ENCODE results near the gene PBX3. TPM values are rescaled to one million over a fixed set of nuclear protein-coding genes. Genes with fewer than 3 reads are reported as not detected.

PBX3 gene
- total RNA-seq, 2 experiments from 2014 or later = 25.3 to 30.8 TPM

DNA sequence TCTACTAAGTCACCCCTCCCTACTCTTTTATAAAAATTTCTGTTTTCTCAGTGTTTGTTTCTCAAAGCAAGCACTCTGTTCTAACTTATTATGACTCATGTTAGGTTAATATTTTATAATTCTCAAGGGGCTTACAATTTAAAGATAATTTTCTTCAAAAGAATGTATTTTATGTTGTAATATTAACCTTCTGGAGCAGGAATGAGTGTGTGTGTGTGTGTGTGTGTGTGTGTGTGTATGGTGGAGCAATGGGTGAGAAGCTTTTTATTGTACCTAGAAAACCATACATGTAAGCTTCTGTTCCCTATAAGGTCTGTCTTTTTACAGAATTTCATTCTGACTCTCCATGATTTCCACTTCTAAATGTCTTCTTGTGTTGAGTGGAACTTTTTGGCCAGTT lies 63.0 kb downstream of the PBX3 start:
- no peaks in the 10 kb centered on the region for H3K27me3 Mint-ChIP-seq
- H3K4me3 Mint-ChIP-seq = no peak overlapping the region
- Histone ChIP-seq H3K4me1 (ENCODE audit: insufficient read depth, low read length) (no peaks in the 10 kb centered on the region), H3K9me3 (ENCODE audit: control insufficient read depth in 1 of 2, insufficient read depth in 1 of 2, low read length in 2 of 2) (no peaks in the 10 kb centered on the region), H3K27ac (ENCODE audit: low read depth in 1 of 2, low read length in 2 of 2) (no peak overlapping the region), H3K27me3 (ENCODE audit: control insufficient read depth in 1 of 2, insufficient read depth in 2 of 2, low read length in 2 of 2) (no peaks in the 10 kb centered on the region), H3K4me3 (ENCODE audit: low read length) (no peak overlapping the region), H3K36me3 (ENCODE audit: insufficient read depth, low read length) (no peaks in the 10 kb centered on the region)
- DNase-seq (no peak), ATAC-seq (ENCODE audit: poor library complexity) (no peak)
- ChIA-PET POLR2A (no interaction called here), CTCF (no interaction called here)
- no peak overlapping the region for H3K27ac Mint-ChIP-seq
- no peaks in the 10 kb centered on the region for H3K36me3 Mint-ChIP-seq (ENCODE audit: low read depth)
- TF ChIP-seq, protein P1, sequence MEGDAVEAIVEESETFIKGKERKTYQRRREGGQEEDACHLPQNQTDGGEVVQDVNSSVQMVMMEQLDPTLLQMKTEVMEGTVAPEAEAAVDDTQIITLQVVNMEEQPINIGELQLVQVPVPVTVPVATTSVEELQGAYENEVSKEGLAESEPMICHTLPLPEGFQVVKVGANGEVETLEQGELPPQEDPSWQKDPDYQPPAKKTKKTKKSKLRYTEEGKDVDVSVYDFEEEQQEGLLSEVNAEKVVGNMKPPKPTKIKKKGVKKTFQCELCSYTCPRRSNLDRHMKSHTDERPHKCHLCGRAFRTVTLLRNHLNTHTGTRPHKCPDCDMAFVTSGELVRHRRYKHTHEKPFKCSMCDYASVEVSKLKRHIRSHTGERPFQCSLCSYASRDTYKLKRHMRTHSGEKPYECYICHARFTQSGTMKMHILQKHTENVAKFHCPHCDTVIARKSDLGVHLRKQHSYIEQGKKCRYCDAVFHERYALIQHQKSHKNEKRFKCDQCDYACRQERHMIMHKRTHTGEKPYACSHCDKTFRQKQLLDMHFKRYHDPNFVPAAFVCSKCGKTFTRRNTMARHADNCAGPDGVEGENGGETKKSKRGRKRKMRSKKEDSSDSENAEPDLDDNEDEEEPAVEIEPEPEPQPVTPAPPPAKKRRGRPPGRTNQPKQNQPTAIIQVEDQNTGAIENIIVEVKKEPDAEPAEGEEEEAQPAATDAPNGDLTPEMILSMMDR (IDR thresholded peaks at IDR 0.05) = no peak
- no peaks in the 10 kb centered on the region for H3K4me1 Mint-ChIP-seq (ENCODE audit: low read depth)
- no peaks in the 10 kb centered on the region for H3K9me3 Mint-ChIP-seq
- intact Hi-C loops (cut with DNase I, micrococcal nuclease) = no loop called here

DNA sequence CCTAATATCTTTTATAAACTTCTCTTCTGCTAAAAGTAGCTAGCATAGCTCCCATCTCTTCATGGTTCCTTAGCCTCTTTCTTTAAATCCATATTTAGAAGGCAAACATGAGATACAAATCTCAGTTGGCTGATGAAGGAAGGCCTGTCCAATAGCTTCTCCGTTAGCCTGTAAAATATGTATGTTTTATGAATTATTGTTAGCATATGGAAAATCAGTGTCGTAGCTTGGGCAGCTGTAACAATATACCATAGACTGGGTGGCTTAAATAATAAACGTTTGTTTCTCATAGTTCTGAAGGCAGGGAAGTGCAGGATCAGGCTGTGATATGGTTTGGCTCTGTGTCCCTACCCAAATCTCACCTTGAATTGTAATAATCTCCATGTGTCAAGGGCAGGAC lies 63.8 kb downstream of the PBX3 start:
- intact Hi-C loops (cut with DNase I, micrococcal nuclease) = no loop called here
- Mint-ChIP-seq H3K27ac (no peak overlapping the region), H3K36me3 (ENCODE audit: low read depth) (no peaks in the 10 kb centered on the region), H3K9me3 (no peaks in the 10 kb centered on the region), H3K4me3 (no peak overlapping the region), H3K27me3 (no peaks in the 10 kb centered on the region), H3K4me1 (ENCODE audit: low read depth) (no peaks in the 10 kb centered on the region)
- TF ChIP-seq, protein P1 (IDR thresholded peaks at IDR 0.05) = no peak
- H3K4me3 ChIP-seq (ENCODE audit: low read length) = no peak overlapping the region
- ATAC-seq (ENCODE audit: poor library complexity) (no peak), DNase-seq (no peak)
- no peaks in the 10 kb centered on the region for H3K4me1 ChIP-seq (ENCODE audit: insufficient read depth, low read length)
- H3K27me3 ChIP-seq (ENCODE audit: control insufficient read depth in 1 of 2, insufficient read depth in 2 of 2, low read length in 2 of 2) = no peaks in the 10 kb centered on the region
- CTCF ChIA-PET = no interaction called here
- H3K9me3 ChIP-seq (ENCODE audit: control insufficient read depth in 1 of 2, insufficient read depth in 1 of 2, low read length in 2 of 2) = no peaks in the 10 kb centered on the region
- POLR2A ChIA-PET = interaction anchor here (1.4 kb wide), 1 partner anchor 13 kb away, joined by 6 read pairs; no protein-coding TSS in a partner anchor
- H3K27ac ChIP-seq (ENCODE audit: low read depth in 1 of 2, low read length in 2 of 2) = no peak overlapping the region
- no peaks in the 10 kb centered on the region for H3K36me3 ChIP-seq (ENCODE audit: insufficient read depth, low read length)

DNA sequence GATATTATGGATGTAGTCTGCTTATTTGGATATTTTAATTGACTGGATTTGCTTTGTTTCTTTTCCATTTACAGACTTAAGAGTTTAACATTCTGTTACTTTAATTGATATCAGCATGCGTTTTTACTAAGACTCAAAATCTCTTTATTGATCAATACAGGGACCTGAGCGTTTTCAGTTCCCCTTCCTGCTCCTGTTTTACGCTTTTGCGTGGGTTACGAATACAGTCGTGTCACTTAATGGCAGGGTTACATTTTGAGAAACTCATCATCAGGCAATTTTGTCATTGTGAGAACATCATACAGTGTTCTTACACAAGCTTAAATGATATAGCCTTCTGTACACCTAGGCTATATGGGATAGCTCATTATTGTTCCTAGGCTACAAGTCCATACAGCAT lies 65.2 kb downstream of the PBX3 start:
- Mint-ChIP-seq H3K9me3 (no peaks in the 10 kb centered on the region), H3K27ac (no peak overlapping the region), H3K36me3 (ENCODE audit: low read depth) (no peaks in the 10 kb centered on the region), H3K27me3 (no peaks in the 10 kb centered on the region), H3K4me3 (no peak overlapping the region), H3K4me1 (ENCODE audit: low read depth) (no peaks in the 10 kb centered on the region)
- Histone ChIP-seq H3K27ac (ENCODE audit: low read depth in 1 of 2, low read length in 2 of 2) (no peak overlapping the region), H3K4me1 (ENCODE audit: insufficient read depth, low read length) (no peaks in the 10 kb centered on the region), H3K4me3 (ENCODE audit: low read length) (no peak overlapping the region), H3K9me3 (ENCODE audit: control insufficient read depth in 1 of 2, insufficient read depth in 1 of 2, low read length in 2 of 2) (no peaks in the 10 kb centered on the region), H3K36me3 (ENCODE audit: insufficient read depth, low read length) (no peaks in the 10 kb centered on the region), H3K27me3 (ENCODE audit: control insufficient read depth in 1 of 2, insufficient read depth in 2 of 2, low read length in 2 of 2) (no peaks in the 10 kb centered on the region)
- ChIA-PET CTCF (interaction anchor here (0.9 to 1.4 kb wide), 2 partner anchors 12 to 124 kb away, joined by 3 read pairs; no protein-coding TSS in a partner anchor), POLR2A (no interaction called here)
- DNase-seq = no peak
- TF ChIP-seq, protein P1 (IDR thresholded peaks at IDR 0.05) = no peak
- ATAC-seq (ENCODE audit: poor library complexity) = no peak
- intact Hi-C loops (cut with DNase I, micrococcal nuclease) = no loop called here

Data from CD4-positive, alpha-beta T cell (primary cell).